ENCODE results near the gene VTI1A. TPM values are rescaled to one million over a fixed set of nuclear protein-coding genes. Genes with fewer than 3 reads are reported as not detected.

VTI1A gene
- total RNA-seq, 1 donor from 2014 or later = 36.9 TPM

- DNase-seq (no peak), ATAC-seq (no peak)
- no peaks in the 10 kb centered on the region for H3K4me1 ChIP-seq
- H3K9me3 ChIP-seq = no peaks in the 10 kb centered on the region
- no peak for TF ChIP-seq CTCF (IDR thresholded peaks at IDR 0.05)
- H3K4me3 ChIP-seq = no peak overlapping the region
- no peaks in the 10 kb centered on the region for H3K27me3 ChIP-seq (ENCODE audit: low read depth)
- no peak overlapping the region for H3K27ac ChIP-seq
- intact Hi-C loops (cut with DNase I) = no loop called here
- H3K36me3 ChIP-seq = no peaks in the 10 kb centered on the region
Measured at GRCh38 chr10:112607506-112607905, 160.5 kb downstream of the VTI1A start.

GRCh38 chr10:112613620-112614019 lies 166.6 kb downstream of the VTI1A start:
- H3K36me3 ChIP-seq = no peaks in the 10 kb centered on the region
- TF ChIP-seq CTCF (IDR thresholded peaks at IDR 0.05) = no peak
- intact Hi-C loops (cut with DNase I) = no loop called here
- H3K27me3 ChIP-seq (ENCODE audit: low read depth) = no peaks in the 10 kb centered on the region
- H3K9me3 ChIP-seq = no peaks in the 10 kb centered on the region
- ATAC-seq = no peak
- no peak overlapping the region for H3K4me3 ChIP-seq
- no peak for DNase-seq
- no peak overlapping the region for H3K27ac ChIP-seq
- H3K4me1 ChIP-seq = no peaks in the 10 kb centered on the region

GRCh38 chr10:112614072-112614471 lies 167.1 kb downstream of the VTI1A start:
- no peak overlapping the region for H3K27ac ChIP-seq
- no peaks in the 10 kb centered on the region for H3K27me3 ChIP-seq (ENCODE audit: low read depth)
- H3K9me3 ChIP-seq = no peaks in the 10 kb centered on the region
- no peaks in the 10 kb centered on the region for H3K36me3 ChIP-seq
- intact Hi-C loops (cut with DNase I) = no loop called here
- no peak for DNase-seq
- no peak for TF ChIP-seq CTCF (IDR thresholded peaks at IDR 0.05)
- no peaks in the 10 kb centered on the region for H3K4me1 ChIP-seq
- ATAC-seq = no peak
- no peak overlapping the region for H3K4me3 ChIP-seq

GRCh38 chr10:112614586-112614985 lies 167.6 kb downstream of the VTI1A start:
- ATAC-seq = no peak
- H3K36me3 ChIP-seq = no peaks in the 10 kb centered on the region
- H3K9me3 ChIP-seq = no peaks in the 10 kb centered on the region
- TF ChIP-seq CTCF (IDR thresholded peaks at IDR 0.05) = no peak
- no peaks in the 10 kb centered on the region for H3K4me1 ChIP-seq
- intact Hi-C loops (cut with DNase I) = no loop called here
- no peak overlapping the region for H3K27ac ChIP-seq
- DNase-seq = no peak
- no peaks in the 10 kb centered on the region for H3K27me3 ChIP-seq (ENCODE audit: low read depth)
- no peak overlapping the region for H3K4me3 ChIP-seq

- Histone ChIP-seq H3K4me3 (no peak overlapping the region), H3K27me3 (ENCODE audit: low read depth) (no peaks in the 10 kb centered on the region), H3K27ac (no peak overlapping the region), H3K36me3 (no peaks in the 10 kb centered on the region), H3K9me3 (no peaks in the 10 kb centered on the region), H3K4me1 (no peaks in the 10 kb centered on the region)
- ATAC-seq (no peak), DNase-seq (no peak)
- intact Hi-C loops (cut with DNase I) = no loop called here
- TF ChIP-seq CTCF (IDR thresholded peaks at IDR 0.05) = no peak
Measured at GRCh38 chr10:112615269-112615668, 168.3 kb downstream of the VTI1A start.

- DNase-seq = no peak
- no peak for TF ChIP-seq CTCF (IDR thresholded peaks at IDR 0.05)
- Histone ChIP-seq H3K4me3 (no peak overlapping the region), H3K9me3 (no peaks in the 10 kb centered on the region), H3K4me1 (no peaks in the 10 kb centered on the region), H3K27me3 (ENCODE audit: low read depth) (no peaks in the 10 kb centered on the region), H3K27ac (no peak overlapping the region), H3K36me3 (no peaks in the 10 kb centered on the region)
- ATAC-seq = no peak
- intact Hi-C loops (cut with DNase I) = no loop called here
Measured at GRCh38 chr10:112616647-112617046, 169.6 kb downstream of the VTI1A start.
